ENCODE measurements around the gene SLC38A7.
"Not testable (repeated sequence)": the region's sequence is repeated elsewhere in the genome, so short reads cannot be mapped to it uniquely, and the experiment has no call there.

The SLC38A7 gene

DNA sequence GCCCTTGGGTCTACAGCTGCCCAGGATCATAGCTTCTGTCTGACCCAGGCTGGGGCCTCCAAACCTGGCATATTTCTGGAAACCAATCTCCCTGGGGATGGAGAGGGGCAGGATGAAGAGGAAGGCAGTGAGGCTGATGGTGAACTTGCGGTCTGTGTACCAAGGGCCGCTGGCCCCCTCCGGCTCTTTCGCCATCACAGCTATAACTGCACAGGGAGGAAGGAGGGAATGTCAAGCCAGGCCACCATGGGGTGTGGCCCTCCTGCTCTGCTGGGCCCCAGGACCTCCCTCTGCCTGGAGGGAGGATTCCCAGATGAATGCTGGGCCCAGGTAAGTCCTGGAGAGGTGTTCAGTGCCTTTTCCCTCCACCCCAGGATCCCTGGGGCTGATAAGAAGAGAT lies 6.3 kb downstream of the SLC38A7 start:
- no peak overlapping the region for H3K9ac ChIP-seq (ENCODE audit: low read length in 2 of 2)
- H3K27me3 ChIP-seq (ENCODE audit: control insufficient read depth in 1 of 2, insufficient read depth in 2 of 2, low read length in 2 of 2) = no peaks in the 10 kb centered on the region
- peaks cover 20 to 30% of the 10 kb centered on the region in 2 donors for H3K36me3 ChIP-seq (ENCODE audit: control insufficient read depth in 2 of 2, insufficient read depth in 2 of 2, low read length in 2 of 2)

GRCh38 chr16:58670946-58671583 lies 13.5 kb downstream of the SLC38A7 start:
- H3K27ac ChIP-seq (ENCODE audit: low read length) = no peak overlapping the region
- no peak overlapping the region for H3K4me3 ChIP-seq (ENCODE audit: low read length in 2 of 2)
- peaks cover 17 to 25% of the 10 kb centered on the region in 2 donors for H3K36me3 ChIP-seq (ENCODE audit: control insufficient read depth in 2 of 2, insufficient read depth in 2 of 2, low read length in 2 of 2)
- H3K9me3 ChIP-seq (ENCODE audit: control insufficient read depth in 2 of 2, low read length in 2 of 2) = no peaks in the 10 kb centered on the region
- H3K9ac ChIP-seq (ENCODE audit: low read length in 2 of 2) = no peak overlapping the region
- no peaks in the 10 kb centered on the region for H3K27me3 ChIP-seq (ENCODE audit: control insufficient read depth in 1 of 2, insufficient read depth in 2 of 2, low read length in 2 of 2)
- no peaks in the 10 kb centered on the region for H3K4me1 ChIP-seq (ENCODE audit: control insufficient read depth, insufficient read depth, low read length)

More for the DNA sequence above, 6.3 kb downstream of the SLC38A7 start:
- Histone ChIP-seq H3K9me3 (ENCODE audit: control insufficient read depth in 2 of 2, low read length in 2 of 2) (no peaks in the 10 kb centered on the region), H3K4me3 (ENCODE audit: low read length in 2 of 2) (no peak overlapping the region), H3K27ac (ENCODE audit: low read length) (no peak overlapping the region), H3K4me1 (ENCODE audit: control insufficient read depth, insufficient read depth, low read length) (peaks cover 7% of the 10 kb centered on the region)

DNA sequence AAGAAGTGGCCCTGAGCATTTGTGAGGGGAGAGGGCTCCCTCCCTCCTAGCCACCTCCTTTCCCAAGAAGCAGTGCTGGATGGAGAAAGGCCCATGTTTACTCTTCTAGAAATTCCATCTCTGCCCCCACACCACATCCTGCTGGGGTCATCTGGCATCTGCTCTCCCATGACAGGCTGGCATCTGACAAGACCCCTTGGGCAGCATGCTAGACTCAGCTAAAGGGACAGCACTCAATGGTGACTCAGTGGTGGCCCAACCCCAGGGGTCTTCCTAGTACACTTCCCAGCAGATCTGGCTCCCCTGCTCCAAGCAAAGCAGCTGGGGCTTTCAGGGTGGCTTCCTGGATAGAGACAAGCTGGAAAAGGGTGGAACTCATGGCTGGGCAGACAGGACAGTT lies 14.4 kb downstream of the SLC38A7 start:
- no peak overlapping the region for H3K9ac ChIP-seq (ENCODE audit: low read length in 2 of 2)
- peaks cover 12 to 20% of the 10 kb centered on the region in 2 donors for H3K36me3 ChIP-seq (ENCODE audit: control insufficient read depth in 2 of 2, insufficient read depth in 2 of 2, low read length in 2 of 2)
- H3K27me3 ChIP-seq (ENCODE audit: control insufficient read depth in 1 of 2, insufficient read depth in 2 of 2, low read length in 2 of 2) = no peaks in the 10 kb centered on the region
- no peaks in the 10 kb centered on the region for H3K4me1 ChIP-seq (ENCODE audit: control insufficient read depth, insufficient read depth, low read length)
- no peak overlapping the region for H3K27ac ChIP-seq (ENCODE audit: low read length)
- no peak overlapping the region for H3K4me3 ChIP-seq (ENCODE audit: low read length in 2 of 2)
- H3K9me3 ChIP-seq (ENCODE audit: control insufficient read depth in 2 of 2, low read length in 2 of 2) = no peaks in the 10 kb centered on the region

DNA sequence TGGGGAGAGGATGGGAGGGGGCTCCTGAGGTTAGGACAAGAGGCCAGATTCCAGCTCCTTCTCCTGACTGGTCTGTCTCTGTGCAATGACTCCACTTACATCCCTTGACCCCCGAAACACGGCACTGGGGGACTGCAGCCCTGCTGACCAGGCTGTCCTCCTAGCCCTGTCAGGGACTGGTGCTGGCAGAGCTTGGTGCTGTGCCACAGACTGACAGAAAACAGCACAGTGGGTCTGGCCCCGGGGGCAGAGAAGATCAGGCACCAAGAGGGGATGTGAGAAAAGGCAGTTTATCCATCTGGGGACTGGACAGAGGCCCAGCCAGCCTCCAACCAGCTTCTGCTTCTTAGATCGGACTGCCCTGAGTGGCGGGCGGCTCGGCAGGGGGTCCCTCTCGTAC lies 19.4 kb downstream of the SLC38A7 start:
- peaks cover 9 to 11% of the 10 kb centered on the region in 2 donors for H3K36me3 ChIP-seq (ENCODE audit: control insufficient read depth in 2 of 2, insufficient read depth in 2 of 2, low read length in 2 of 2)
- no peaks in the 10 kb centered on the region for H3K27me3 ChIP-seq (ENCODE audit: control insufficient read depth in 1 of 2, insufficient read depth in 2 of 2, low read length in 2 of 2)
- no peaks in the 10 kb centered on the region for H3K4me1 ChIP-seq (ENCODE audit: control insufficient read depth, insufficient read depth, low read length)
- H3K9me3 ChIP-seq (ENCODE audit: control insufficient read depth in 2 of 2, low read length in 2 of 2) = no peaks in the 10 kb centered on the region
- no peak overlapping the region for H3K4me3 ChIP-seq (ENCODE audit: low read length in 2 of 2)
- no peak overlapping the region for H3K9ac ChIP-seq (ENCODE audit: low read length in 2 of 2)
- H3K27ac ChIP-seq (ENCODE audit: low read length) = no peak overlapping the region

- no peaks in the 10 kb centered on the region for H3K9me3 ChIP-seq (ENCODE audit: control insufficient read depth in 2 of 2, low read length in 2 of 2)
- no peaks in the 10 kb centered on the region for H3K4me1 ChIP-seq (ENCODE audit: control insufficient read depth, insufficient read depth, low read length)
- H3K9ac ChIP-seq (ENCODE audit: low read length in 2 of 2) = no peak overlapping the region
- no peak overlapping the region for H3K27ac ChIP-seq (ENCODE audit: low read length)
- no peaks in the 10 kb centered on the region for H3K36me3 ChIP-seq (ENCODE audit: control insufficient read depth in 2 of 2, insufficient read depth in 2 of 2, low read length in 2 of 2)
- H3K4me3 ChIP-seq (ENCODE audit: low read length in 2 of 2) = no peak overlapping the region
- no peaks in the 10 kb centered on the region for H3K27me3 ChIP-seq (ENCODE audit: control insufficient read depth in 1 of 2, insufficient read depth in 2 of 2, low read length in 2 of 2)
These were observed 23.3 kb downstream of the SLC38A7 start for GRCh38 chr16:58661199-58661830.

DNA sequence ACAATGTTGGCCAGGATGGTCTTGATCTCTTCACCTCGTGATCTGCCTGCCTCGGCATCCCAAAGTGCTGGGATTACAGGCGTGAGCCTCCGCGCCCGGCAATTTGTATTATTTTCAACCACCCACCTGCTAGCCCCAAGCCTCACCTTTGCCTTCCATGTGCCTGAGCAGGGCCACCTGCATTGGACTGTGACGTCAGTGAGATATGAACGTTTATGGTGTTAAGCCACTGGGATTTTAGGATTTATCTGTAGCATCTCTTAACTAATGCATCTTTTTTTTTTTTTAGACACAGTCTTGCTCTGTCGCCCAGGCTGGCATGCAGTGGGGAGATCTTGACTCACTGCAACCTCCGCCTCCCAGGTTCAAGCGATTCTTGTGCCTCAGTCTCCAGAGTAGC lies 24.7 kb downstream of the SLC38A7 start:
- H3K27me3 ChIP-seq (ENCODE audit: control insufficient read depth in 1 of 2, insufficient read depth in 2 of 2, low read length in 2 of 2); H3K4me1 ChIP-seq (ENCODE audit: control insufficient read depth, insufficient read depth, low read length): not testable (repeated sequence)

DNA sequence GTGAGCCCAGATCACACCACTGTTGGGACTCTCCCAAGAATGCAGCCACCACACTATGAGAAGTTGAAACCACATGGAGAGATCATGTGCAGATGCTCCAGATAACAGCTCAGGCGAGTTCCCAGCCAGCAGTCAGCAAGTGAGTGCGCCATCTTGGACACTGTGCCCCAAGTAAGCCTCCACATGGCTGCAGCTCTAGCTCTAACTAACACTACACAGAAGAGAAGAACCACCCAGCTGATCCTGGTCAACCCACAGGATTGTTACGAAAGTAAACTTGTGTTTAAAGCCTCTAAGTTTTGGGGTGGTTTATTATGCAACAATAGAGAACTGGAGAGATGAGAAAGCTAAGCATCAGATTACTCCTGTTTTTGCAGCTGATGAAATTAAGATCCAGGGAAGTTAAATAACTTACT lies 25.8 kb downstream of the SLC38A7 start:
- H3K36me3 ChIP-seq (ENCODE audit: control insufficient read depth in 2 of 2, insufficient read depth in 2 of 2, low read length in 2 of 2) = no peaks in the 10 kb centered on the region
- no peaks in the 10 kb centered on the region for H3K9me3 ChIP-seq (ENCODE audit: control insufficient read depth in 2 of 2, low read length in 2 of 2)
- no peaks in the 10 kb centered on the region for H3K27me3 ChIP-seq (ENCODE audit: control insufficient read depth in 1 of 2, insufficient read depth in 2 of 2, low read length in 2 of 2)
- H3K27ac ChIP-seq (ENCODE audit: low read length) = no peak overlapping the region
- no peak overlapping the region for H3K4me3 ChIP-seq (ENCODE audit: low read length in 2 of 2)
- H3K4me1 ChIP-seq (ENCODE audit: control insufficient read depth, insufficient read depth, low read length) = no peaks in the 10 kb centered on the region
- no peak overlapping the region for H3K9ac ChIP-seq (ENCODE audit: low read length in 2 of 2)

More for the DNA sequence above, 24.7 kb downstream of the SLC38A7 start:
- H3K9ac ChIP-seq (ENCODE audit: low read length in 2 of 2); H3K27ac ChIP-seq (ENCODE audit: low read length); H3K9me3 ChIP-seq (ENCODE audit: control insufficient read depth in 2 of 2, low read length in 2 of 2); H3K36me3 ChIP-seq (ENCODE audit: control insufficient read depth in 2 of 2, insufficient read depth in 2 of 2, low read length in 2 of 2); H3K4me3 ChIP-seq (ENCODE audit: low read length in 2 of 2): not testable (repeated sequence)

DNA sequence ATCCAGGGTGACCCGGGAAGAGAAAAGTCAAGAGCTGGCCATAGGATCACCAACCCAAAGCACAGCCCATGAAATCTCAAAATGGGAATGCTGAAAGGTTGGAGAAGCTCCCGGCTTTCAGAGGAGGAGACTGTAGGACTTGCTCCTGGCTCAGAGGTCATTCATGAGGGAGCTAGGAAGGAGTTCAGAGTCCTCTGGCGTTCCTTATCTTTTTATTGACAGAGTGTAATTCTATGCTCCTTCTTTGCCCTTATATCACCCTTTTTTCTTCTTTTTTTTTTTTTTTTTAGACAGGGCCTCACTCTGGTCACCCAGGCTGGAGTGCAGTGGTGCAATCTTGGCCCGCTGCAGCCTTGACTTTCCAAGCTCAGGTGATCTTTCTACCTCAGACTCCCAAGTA lies 27.7 kb downstream of the SLC38A7 start:
- no peaks in the 10 kb centered on the region for H3K36me3 ChIP-seq (ENCODE audit: control insufficient read depth in 2 of 2, insufficient read depth in 2 of 2, low read length in 2 of 2)
- H3K9me3 ChIP-seq (ENCODE audit: control insufficient read depth in 2 of 2, low read length in 2 of 2) = no peaks in the 10 kb centered on the region
- H3K27me3 ChIP-seq (ENCODE audit: control insufficient read depth in 1 of 2, insufficient read depth in 2 of 2, low read length in 2 of 2) = no peaks in the 10 kb centered on the region
- no peak overlapping the region for H3K27ac ChIP-seq (ENCODE audit: low read length)
- no peaks in the 10 kb centered on the region for H3K4me1 ChIP-seq (ENCODE audit: control insufficient read depth, insufficient read depth, low read length)
- H3K9ac ChIP-seq (ENCODE audit: low read length in 2 of 2) = no peak overlapping the region
- no peak overlapping the region for H3K4me3 ChIP-seq (ENCODE audit: low read length in 2 of 2)

GRCh38 chr16:58655215-58655596 lies 29.4 kb downstream of the SLC38A7 start:
- H3K9me3 ChIP-seq (ENCODE audit: control insufficient read depth in 2 of 2, low read length in 2 of 2) = no peaks in the 10 kb centered on the region
- no peaks in the 10 kb centered on the region for H3K4me1 ChIP-seq (ENCODE audit: control insufficient read depth, insufficient read depth, low read length)
- no peak overlapping the region for H3K4me3 ChIP-seq (ENCODE audit: low read length in 2 of 2)
- no peaks in the 10 kb centered on the region for H3K36me3 ChIP-seq (ENCODE audit: control insufficient read depth in 2 of 2, insufficient read depth in 2 of 2, low read length in 2 of 2)
- H3K27ac ChIP-seq (ENCODE audit: low read length) = no peak overlapping the region
- no peaks in the 10 kb centered on the region for H3K27me3 ChIP-seq (ENCODE audit: control insufficient read depth in 1 of 2, insufficient read depth in 2 of 2, low read length in 2 of 2)
- H3K9ac ChIP-seq (ENCODE audit: low read length in 2 of 2) = no peak overlapping the region

DNA sequence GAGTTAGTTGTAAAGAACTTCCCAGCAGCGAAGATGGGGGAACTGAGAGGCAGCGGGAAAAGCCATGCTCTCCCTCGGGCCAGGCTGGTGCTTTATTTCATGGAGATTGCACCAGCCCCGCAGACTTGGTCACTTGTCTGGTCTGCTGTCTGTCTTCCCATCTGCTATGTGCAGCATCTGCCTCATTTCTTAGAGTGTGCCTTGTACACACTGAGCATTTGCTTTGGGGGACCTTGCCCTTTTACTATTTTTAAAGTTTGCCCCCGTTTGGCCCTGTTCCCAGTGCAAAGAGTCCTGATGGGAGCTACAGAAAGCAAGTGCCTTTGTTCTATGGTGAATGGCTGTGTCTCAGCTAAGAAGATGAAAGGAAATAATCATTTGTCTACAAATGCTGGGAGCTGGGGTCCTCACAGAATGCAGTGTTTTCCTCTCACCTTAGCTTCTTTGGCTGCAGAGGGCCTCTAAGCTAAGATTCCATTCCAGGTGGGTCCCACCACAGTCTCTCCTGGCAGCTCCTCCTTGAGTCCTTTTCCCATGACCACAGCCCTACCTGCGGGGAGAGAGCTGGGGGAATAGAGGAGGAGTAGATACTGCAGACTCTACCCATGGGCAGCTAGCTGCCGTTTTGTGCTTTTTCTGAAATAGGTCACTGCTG lies 29.9 kb downstream of the SLC38A7 start:
- H3K27ac ChIP-seq (ENCODE audit: low read length) = no peak overlapping the region
- no peaks in the 10 kb centered on the region for H3K4me1 ChIP-seq (ENCODE audit: control insufficient read depth, insufficient read depth, low read length)
- no peaks in the 10 kb centered on the region for H3K36me3 ChIP-seq (ENCODE audit: control insufficient read depth in 2 of 2, insufficient read depth in 2 of 2, low read length in 2 of 2)

DNA sequence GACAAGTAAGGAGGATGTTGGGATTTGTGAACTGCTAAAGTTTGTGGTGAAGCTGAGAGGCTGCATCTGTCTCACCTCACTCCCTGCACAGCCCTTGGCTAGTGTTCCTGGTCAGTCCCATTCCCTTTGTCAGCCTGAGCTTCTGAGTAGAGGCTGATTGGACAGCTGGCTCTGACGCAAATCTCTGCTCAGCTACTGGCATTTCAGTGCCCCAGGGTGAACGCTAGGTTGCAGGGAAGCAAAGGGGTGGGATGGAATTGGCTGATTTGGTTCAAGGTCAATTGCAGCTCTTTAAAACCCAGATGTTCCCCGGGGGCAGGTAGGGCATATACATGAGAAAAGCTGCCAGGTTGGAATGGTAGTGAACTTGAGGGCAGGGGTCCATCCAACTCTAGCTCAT lies 31.8 kb downstream of the SLC38A7 start:
- Histone ChIP-seq H3K27me3 (ENCODE audit: control insufficient read depth in 1 of 2, insufficient read depth in 2 of 2, low read length in 2 of 2) (no peaks in the 10 kb centered on the region), H3K9ac (ENCODE audit: low read length in 2 of 2) (no peak overlapping the region)

More for the DNA sequence above, 29.9 kb downstream of the SLC38A7 start:
- H3K9ac ChIP-seq (ENCODE audit: low read length in 2 of 2) = no peak overlapping the region
- H3K4me3 ChIP-seq (ENCODE audit: low read length in 2 of 2) = no peak overlapping the region
- no peaks in the 10 kb centered on the region for H3K9me3 ChIP-seq (ENCODE audit: control insufficient read depth in 2 of 2, low read length in 2 of 2)
- no peaks in the 10 kb centered on the region for H3K27me3 ChIP-seq (ENCODE audit: control insufficient read depth in 1 of 2, insufficient read depth in 2 of 2, low read length in 2 of 2)

More for the DNA sequence above, 31.8 kb downstream of the SLC38A7 start:
- Histone ChIP-seq H3K4me1 (ENCODE audit: control insufficient read depth, insufficient read depth, low read length) (no peaks in the 10 kb centered on the region), H3K36me3 (ENCODE audit: control insufficient read depth in 2 of 2, insufficient read depth in 2 of 2, low read length in 2 of 2) (no peaks in the 10 kb centered on the region), H3K27ac (ENCODE audit: low read length) (no peak overlapping the region), H3K9me3 (ENCODE audit: control insufficient read depth in 2 of 2, low read length in 2 of 2) (no peaks in the 10 kb centered on the region), H3K4me3 (ENCODE audit: low read length in 2 of 2) (no peak overlapping the region)

All from stomach smooth muscle (tissue), 2 donors.